Activated naive CD4-positive, alpha-beta T cell treated with anti-CD3 and anti-CD28 coated beads, Interleukin-2, amount 50 U/mL, for 24 hours (primary cell): ENCODE measurements around the gene NCEH1.
"Not testable (repeated sequence)": the region's sequence is repeated elsewhere in the genome, so short reads cannot be mapped to it uniquely, and the experiment has no call there.

Source experiments
- H3K27ac Mint-ChIP-seq: one replicate; pipeline ENCODE4 v1.8.0; 2021; ENCODE audit warnings: mild to moderate bottlenecking, mixed read lengths
- H3K27me3 Mint-ChIP-seq: one replicate; pipeline ENCODE4 v1.8.0; 2021; ENCODE audit warnings: mixed read lengths
- H3K36me3 Mint-ChIP-seq: one replicate; pipeline ENCODE4 v1.8.0; 2021; ENCODE audit warnings: mixed read lengths
- H3K4me1 Mint-ChIP-seq: one replicate; pipeline ENCODE4 v1.8.0; 2021; ENCODE audit warnings: mixed read lengths
- H3K4me3 Mint-ChIP-seq: one replicate; pipeline ENCODE4 v1.8.0; 2021; ENCODE audit warnings: mild to moderate bottlenecking, mixed read lengths
- H3K9me3 Mint-ChIP-seq: one replicate; pipeline ENCODE4 v1.8.0; 2021; ENCODE audit warnings: mixed read lengths

The NCEH1 gene, protein sequence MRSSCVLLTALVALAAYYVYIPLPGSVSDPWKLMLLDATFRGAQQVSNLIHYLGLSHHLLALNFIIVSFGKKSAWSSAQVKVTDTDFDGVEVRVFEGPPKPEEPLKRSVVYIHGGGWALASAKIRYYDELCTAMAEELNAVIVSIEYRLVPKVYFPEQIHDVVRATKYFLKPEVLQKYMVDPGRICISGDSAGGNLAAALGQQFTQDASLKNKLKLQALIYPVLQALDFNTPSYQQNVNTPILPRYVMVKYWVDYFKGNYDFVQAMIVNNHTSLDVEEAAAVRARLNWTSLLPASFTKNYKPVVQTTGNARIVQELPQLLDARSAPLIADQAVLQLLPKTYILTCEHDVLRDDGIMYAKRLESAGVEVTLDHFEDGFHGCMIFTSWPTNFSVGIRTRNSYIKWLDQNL

GRCh38 chr3:172710664-172711453 lies at the start of gene NCEH1:
Gene NCEH1 (minus strand): TSS chr3:172711067. CDS start chr3:172710984, 83 bp downstream.
- no peaks in the 10 kb centered on the region for H3K9me3 Mint-ChIP-seq
- no peaks in the 10 kb centered on the region for H3K27me3 Mint-ChIP-seq
- peak within 1 kb of the TSS; percentile 96 for H3K4me3 Mint-ChIP-seq
- H3K36me3 Mint-ChIP-seq, result no peaks in the 10 kb centered on the region
- peak within 1 kb of the TSS; percentile 55 for H3K27ac Mint-ChIP-seq
- peaks cover 21% of the 10 kb centered on the region for H3K4me1 Mint-ChIP-seq

- H3K36me3 Mint-ChIP-seq, result peaks cover 18% of the 10 kb centered on the region
- H3K27ac Mint-ChIP-seq, H3K9me3 Mint-ChIP-seq, H3K4me3 Mint-ChIP-seq, H3K27me3 Mint-ChIP-seq, H3K4me1 Mint-ChIP-seq: not testable (repeated sequence)
These were observed 49.5 kb upstream of the NCEH1 start for GRCh38 chr3:172760416-172760815.

DNA sequence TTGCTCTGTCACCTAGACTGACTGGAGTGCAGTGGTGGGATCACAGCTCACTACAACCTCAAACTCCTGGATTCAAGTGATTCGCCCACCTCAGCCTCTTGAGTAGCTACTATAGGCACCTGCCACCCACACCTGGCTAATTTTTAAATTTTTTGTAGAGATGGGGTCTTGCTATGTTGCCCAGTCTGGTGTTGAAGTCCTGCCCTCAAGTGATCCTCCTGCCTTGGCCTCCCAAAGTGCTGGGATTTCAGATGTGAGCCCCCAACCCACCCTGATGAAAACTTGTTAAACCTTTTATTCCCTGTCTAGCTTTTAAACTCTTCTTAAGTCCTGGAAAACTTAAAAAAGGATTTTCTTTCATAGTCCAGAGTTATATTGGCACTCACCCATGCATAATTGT lies 42.3 kb upstream of the NCEH1 start:
- Mint-ChIP-seq H3K9me3 (no peaks in the 10 kb centered on the region), H3K4me1 (peaks cover 16% of the 10 kb centered on the region), H3K27ac (no peak overlapping the region), H3K27me3 (no peaks in the 10 kb centered on the region), H3K4me3 (no peak overlapping the region), H3K36me3 (peaks cover 3% of the 10 kb centered on the region)

DNA sequence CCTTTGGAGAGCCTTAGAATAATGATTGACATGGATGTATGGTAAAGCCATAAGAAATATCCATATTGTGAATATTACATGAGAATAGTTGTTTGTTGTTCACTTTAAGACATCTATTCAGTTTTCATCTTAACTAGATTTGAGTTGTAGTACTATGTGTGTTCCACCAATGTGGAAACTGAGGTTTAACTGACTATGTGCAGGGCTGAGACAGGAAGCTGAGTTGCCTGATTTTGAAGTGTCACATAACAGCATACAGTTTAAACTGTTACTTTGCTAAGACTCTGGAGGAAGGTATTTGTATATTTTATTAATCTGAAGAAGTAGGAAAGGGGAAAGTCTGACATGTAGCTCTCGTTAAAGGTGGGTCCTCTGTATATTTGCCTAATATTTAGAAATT lies 41.8 kb upstream of the NCEH1 start:
- Mint-ChIP-seq H3K27me3 (no peaks in the 10 kb centered on the region), H3K9me3 (no peaks in the 10 kb centered on the region), H3K4me1 (peaks cover 16% of the 10 kb centered on the region), H3K4me3 (no peak overlapping the region), H3K36me3 (peaks cover 3% of the 10 kb centered on the region), H3K27ac (no peak overlapping the region)

GRCh38 chr3:172751175-172751704 lies 40.4 kb upstream of the NCEH1 start:
- Mint-ChIP-seq H3K27me3 (no peaks in the 10 kb centered on the region), H3K36me3 (peaks cover 3% of the 10 kb centered on the region), H3K9me3 (no peaks in the 10 kb centered on the region), H3K27ac (peak overlapping the region; percentile 38), H3K4me3 (peak overlapping the region; percentile 98), H3K4me1 (peaks cover 16% of the 10 kb centered on the region)

DNA sequence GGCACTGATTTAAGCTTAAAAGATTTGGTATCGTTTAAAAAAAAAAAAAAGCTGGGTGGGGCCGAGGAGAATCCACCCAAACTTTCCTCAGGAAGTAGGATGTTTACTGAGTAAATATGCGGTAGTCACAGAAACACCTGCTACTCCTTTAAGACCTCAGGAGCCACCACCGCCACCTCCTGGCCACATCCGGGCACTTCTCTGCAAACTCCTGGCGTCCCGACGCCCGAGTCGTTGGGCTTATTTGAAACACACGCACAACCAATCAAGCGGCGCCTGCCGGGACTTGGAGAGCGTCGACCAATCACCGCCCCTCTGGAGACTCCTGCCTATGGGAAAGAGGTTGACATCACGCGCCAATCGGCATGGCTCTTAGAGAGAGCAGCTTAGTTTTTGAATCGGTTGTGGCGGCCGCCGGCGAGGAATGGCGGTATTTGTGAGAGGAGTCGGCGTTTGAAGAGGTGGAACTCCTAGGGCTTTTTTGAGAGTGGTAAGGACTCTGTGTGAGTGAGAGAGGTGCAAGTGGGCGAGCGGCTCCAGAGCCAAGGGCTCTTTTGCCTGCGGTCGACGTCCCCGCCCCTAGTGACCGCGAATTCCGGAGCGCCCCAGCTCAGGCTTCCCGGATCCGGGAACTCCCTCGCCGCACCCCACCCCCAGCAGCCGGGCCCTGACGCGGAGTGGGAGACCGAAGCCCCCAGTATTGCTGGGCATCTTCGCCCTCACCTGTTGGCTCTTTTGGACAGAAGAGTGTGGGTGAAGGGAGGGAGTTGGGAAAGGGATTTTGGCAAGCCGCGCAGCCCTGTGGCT lies 39.7 kb upstream of the NCEH1 start, which contains the start of gene ECT2:
ECT2 (plus strand) TSS at position 359 of the 807 bp plus-strand sequence. CDS start 3,805 bp downstream, outside the sequence.
- Mint-ChIP-seq H3K4me3 (peak within 1 kb of the TSS; percentile 98), H3K27ac (peak within 1 kb of the TSS; percentile 94), H3K27me3 (no peaks in the 10 kb centered on the region), H3K4me1 (peaks cover 16% of the 10 kb centered on the region), H3K9me3 (no peaks in the 10 kb centered on the region), H3K36me3 (peaks cover 3% of the 10 kb centered on the region)

DNA sequence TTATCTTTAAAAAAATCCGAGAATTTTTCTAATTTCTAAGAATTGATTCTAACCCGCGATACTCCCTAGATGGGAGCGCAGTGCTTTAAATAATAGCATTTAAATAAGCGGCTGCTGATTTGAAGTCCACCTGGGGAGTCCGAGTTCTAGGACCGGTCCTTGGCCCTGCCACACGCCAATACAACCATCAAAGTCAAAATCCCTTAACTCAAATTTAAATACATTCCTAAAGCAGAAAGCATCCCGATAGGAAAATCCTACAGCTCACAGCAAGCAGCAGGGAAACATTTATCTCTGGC lies 39.2 kb upstream of the NCEH1 start:
- no peaks in the 10 kb centered on the region for H3K27me3 Mint-ChIP-seq
- no peaks in the 10 kb centered on the region for H3K9me3 Mint-ChIP-seq
- H3K36me3 Mint-ChIP-seq, result no peaks in the 10 kb centered on the region
- H3K27ac Mint-ChIP-seq, result peak overlapping the region; percentile 94
- peak overlapping the region; percentile 98 for H3K4me3 Mint-ChIP-seq
- peaks cover 16% of the 10 kb centered on the region for H3K4me1 Mint-ChIP-seq

GRCh38 chr3:172749230-172749965 lies 38.5 kb upstream of the NCEH1 start:
- peaks cover 16% of the 10 kb centered on the region for H3K4me1 Mint-ChIP-seq
- H3K4me3 Mint-ChIP-seq, result no peak overlapping the region
- H3K27me3 Mint-ChIP-seq, result no peaks in the 10 kb centered on the region
- H3K27ac Mint-ChIP-seq, result no peak overlapping the region
- H3K9me3 Mint-ChIP-seq, result no peaks in the 10 kb centered on the region
- no peaks in the 10 kb centered on the region for H3K36me3 Mint-ChIP-seq

GRCh38 chr3:172746475-172746874 lies 35.6 kb upstream of the NCEH1 start:
- no peak overlapping the region for H3K4me3 Mint-ChIP-seq
- no peak overlapping the region for H3K27ac Mint-ChIP-seq

DNA sequence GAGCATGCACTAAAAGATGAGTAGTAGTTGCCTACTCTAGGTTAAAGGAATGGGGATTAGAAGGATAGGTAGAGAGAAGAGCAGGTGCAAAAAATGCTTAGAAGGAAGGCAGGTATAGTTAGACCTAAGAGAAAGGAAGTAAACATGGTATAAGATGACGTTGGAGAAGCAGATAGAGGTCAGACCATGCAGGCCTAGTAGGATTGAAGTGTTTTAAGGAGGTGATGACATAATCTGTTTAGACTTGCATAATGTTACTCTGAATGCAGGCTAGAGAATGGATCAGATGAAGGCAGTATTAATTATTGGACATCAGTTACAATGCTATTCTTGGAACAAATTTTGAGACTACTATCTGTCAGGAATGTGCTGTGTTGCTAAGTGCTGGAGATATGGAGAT lies 28.6 kb upstream of the NCEH1 start:
- Mint-ChIP-seq H3K36me3 (no peaks in the 10 kb centered on the region), H3K27me3 (no peaks in the 10 kb centered on the region), H3K27ac (no peak overlapping the region), H3K4me1 (no peaks in the 10 kb centered on the region), H3K9me3 (no peaks in the 10 kb centered on the region), H3K4me3 (no peak overlapping the region)

More at GRCh38 chr3:172746475-172746874, 35.6 kb upstream of the NCEH1 start:
- H3K36me3 Mint-ChIP-seq, result no peaks in the 10 kb centered on the region
- H3K4me1 Mint-ChIP-seq, result peaks cover 11% of the 10 kb centered on the region
- H3K9me3 Mint-ChIP-seq, result no peaks in the 10 kb centered on the region
- no peaks in the 10 kb centered on the region for H3K27me3 Mint-ChIP-seq

DNA sequence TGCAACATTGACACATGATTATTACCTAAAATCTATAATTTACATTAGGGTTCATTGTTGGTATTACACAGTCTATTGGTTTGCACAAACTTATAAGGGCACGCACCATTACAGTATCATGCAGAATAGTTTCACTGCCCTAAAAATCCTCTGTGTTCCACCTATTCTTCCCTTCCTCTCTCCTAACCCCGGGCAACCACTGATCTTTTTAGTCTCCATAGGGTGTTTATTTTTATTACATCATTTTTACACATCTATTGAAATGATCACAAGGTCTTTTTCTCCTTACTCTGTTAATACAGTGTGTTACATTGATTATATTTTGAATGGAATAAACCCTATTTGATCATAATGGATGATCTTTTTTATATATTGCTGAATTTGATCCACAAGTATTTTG lies 24.1 kb upstream of the NCEH1 start:
- H3K9me3 Mint-ChIP-seq, result no peaks in the 10 kb centered on the region
- H3K36me3 Mint-ChIP-seq, result no peaks in the 10 kb centered on the region
- no peak overlapping the region for H3K4me3 Mint-ChIP-seq
- H3K27ac Mint-ChIP-seq, result no peak overlapping the region
- no peaks in the 10 kb centered on the region for H3K4me1 Mint-ChIP-seq
- H3K27me3 Mint-ChIP-seq, result peaks cover 1% of the 10 kb centered on the region

DNA sequence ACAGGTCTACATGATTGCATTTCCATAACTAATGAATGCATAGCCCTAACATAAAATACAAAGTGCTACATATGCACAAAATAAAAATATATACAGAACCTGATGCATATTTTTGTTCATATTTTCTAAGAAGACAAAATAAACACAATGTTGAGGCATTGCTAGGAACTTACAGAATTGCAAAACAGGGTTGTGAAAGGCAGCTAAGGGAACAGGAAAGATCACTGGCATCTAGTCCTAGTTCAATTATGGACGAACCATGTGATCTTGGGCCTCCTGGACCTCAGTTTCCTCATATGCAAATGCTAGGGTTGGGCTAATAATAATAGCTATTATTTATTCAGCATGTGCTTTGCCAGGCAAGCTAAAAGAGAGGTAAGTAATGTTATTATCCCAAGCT lies 15.5 kb upstream of the NCEH1 start:
- Mint-ChIP-seq H3K27ac (no peak overlapping the region), H3K36me3 (peaks cover 2% of the 10 kb centered on the region), H3K4me3 (no peak overlapping the region), H3K4me1 (no peaks in the 10 kb centered on the region), H3K27me3 (no peaks in the 10 kb centered on the region), H3K9me3 (no peaks in the 10 kb centered on the region)

- not testable (repeated sequence) for H3K27me3 Mint-ChIP-seq, H3K4me1 Mint-ChIP-seq, H3K4me3 Mint-ChIP-seq, H3K9me3 Mint-ChIP-seq, H3K36me3 Mint-ChIP-seq, H3K27ac Mint-ChIP-seq
These were observed 11.7 kb upstream of the NCEH1 start for GRCh38 chr3:172722536-172723040.

DNA sequence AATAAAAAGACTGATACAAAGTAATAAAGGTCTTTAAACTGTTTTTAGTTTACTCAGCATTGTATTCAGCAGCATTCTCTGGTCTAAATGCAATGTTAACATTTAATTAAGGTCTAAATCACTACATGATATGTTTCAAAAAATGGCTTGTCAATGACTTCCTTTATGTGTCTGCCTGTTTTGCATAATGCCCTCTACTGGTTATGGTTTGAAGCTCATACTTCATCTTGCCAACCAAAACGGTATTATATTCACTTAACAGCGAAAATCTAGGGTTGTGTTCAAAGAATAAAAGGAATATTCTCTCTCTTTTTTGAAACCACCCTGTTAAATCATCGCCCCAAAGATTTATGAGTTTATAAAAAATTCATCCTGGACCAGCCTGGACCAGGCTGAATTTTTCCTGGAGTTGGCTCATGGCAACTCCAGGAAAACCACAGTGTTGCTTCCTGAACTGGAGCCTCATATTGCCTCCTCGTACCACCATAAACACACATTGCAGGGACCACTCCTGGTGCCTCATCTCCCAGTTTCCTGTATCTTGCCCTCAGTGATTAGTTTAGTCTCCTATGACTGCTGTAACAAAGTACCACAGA lies 6.7 kb upstream of the NCEH1 start:
- Mint-ChIP-seq H3K4me3 (no peak overlapping the region), H3K4me1 (no peaks in the 10 kb centered on the region), H3K36me3 (no peaks in the 10 kb centered on the region), H3K27ac (no peak overlapping the region), H3K27me3 (no peaks in the 10 kb centered on the region), H3K9me3 (no peaks in the 10 kb centered on the region)
